HepG2 (cell line): ENCODE measurements around the gene HYAL1. TPM values are rescaled to one million over a fixed set of nuclear protein-coding genes. Genes with fewer than 3 reads are reported as not detected.

Experiments used
- ATAC-seq: fragments of 200-7000 bp; cut with Tn5 transposase; 3 replicates; pipeline ENCODE4 v1.9.1; 2020; ENCODE audit warnings: mild to moderate bottlenecking, moderate library complexity
- BruUV-seq: library from RNA; stranded (reverse); fragments of 400-500 nt; replicated peaks from 2 replicates; lab custom pipeline; 2021; lab: Mats Ljungman, UMichigan
- CTCF ChIA-PET: fragments of 300-600 bp; formaldehyde crosslinking; extraction: SDS; loops from one replicate; lab custom pipeline; 2021; ENCODE audit warnings: low total read pairs, inconsistent platforms, low intra/inter-chr PET ratio; lab: Yijun Ruan, JAX
- POLR2A ChIA-PET: fragments of 350-600 bp; sonication (Branson Sonifier 250); formaldehyde crosslinking; loops from one replicate; lab custom pipeline; 2020; ENCODE audit warnings: antibody characterized with exemption, inconsistent platforms; lab: Yijun Ruan, JAX
- DNase-seq: peaks from one replicate; pipeline ENCODE4 v3.0.0-alpha.2; 2015; ENCODE audit warnings: low spot score
- FAIRE-seq: peaks from 3 replicates; lab custom pipeline; 2011; peaks lifted over from hg19 to GRCh38; lab: Jason Lieb, UNC
- H2AFZ ChIP-seq: one replicate; pipeline ENCODE4 v1.6.1; 2011; ENCODE audit warnings: low read length, inconsistent platforms
- H3K27ac ChIP-seq: fragments of 300-600 bp; 3 replicates; pipeline ENCODE4 v1.8.0; 2011; ENCODE audit warnings: mixed run types, mild to moderate bottlenecking, mixed read lengths, low read length, inconsistent platforms; ENCODE audit not compliant: insufficient read depth; ENCODE audit errors: extremely low read length
- H3K27me3 ChIP-seq, 2 experiments: fragments of 200-600 bp in 1 of 2; 2 replicates in 1 of 2; 3 replicates in 1 of 2; pipeline versions ENCODE4 v1.6.0 to v1.8.0; 2011; ENCODE audit warnings: low read length in 2 of 2, mild to moderate bottlenecking in 2 of 2, moderate library complexity in 2 of 2, inconsistent platforms in 1 of 2; ENCODE audit not compliant: insufficient read depth in 2 of 2, control insufficient read depth in 1 of 2
- H3K36me3 ChIP-seq, 2 experiments: fragments of 200-600 bp in 1 of 2; replicated peaks in 1 of 2; 2 replicates in 1 of 2; 3 replicates in 1 of 2; pipeline versions ENCODE4 v1.5.1 to v1.8.0; 2011; ENCODE audit warnings: low read length in 2 of 2, inconsistent platforms in 1 of 2; ENCODE audit not compliant: insufficient read depth in 2 of 2, control insufficient read depth in 1 of 2
- H3K4me1 ChIP-seq: 2 replicates; pipeline ENCODE4 v1.5.1; 2012; ENCODE audit warnings: low read length, inconsistent platforms; ENCODE audit not compliant: insufficient read depth
- H3K4me2 ChIP-seq: 2 replicates; pipeline ENCODE4 v1.6.0; 2011; ENCODE audit warnings: low read depth, low read length, inconsistent platforms
- H3K4me3 ChIP-seq, 3 experiments: fragments of 200-600 bp in 1 of 3; sonication (generic), shearing (Covaris generic) in 1 of 3; replicated peaks in 1 of 3; 2 replicates each; pipeline ENCODE4 v1.5.1; 2011 to 2016; ENCODE audit warnings: low read length in 3 of 3, inconsistent platforms in 2 of 3, low read depth in 2 of 3, mild to moderate bottlenecking in 2 of 3, control low read depth in 1 of 3, mixed read lengths in 1 of 3; ENCODE audit not compliant: insufficient read depth in 1 of 3
- H3K79me2 ChIP-seq: one replicate; pipeline ENCODE4 v1.6.1; 2011; ENCODE audit warnings: low read length, inconsistent platforms; ENCODE audit not compliant: insufficient read depth
- H3K9ac ChIP-seq: 2 replicates; pipeline ENCODE4 v1.6.0; 2011; ENCODE audit warnings: mild to moderate bottlenecking, low read depth, low read length, inconsistent platforms; ENCODE audit not compliant: insufficient read depth
- H3K9me3 ChIP-seq: 2 replicates; pipeline ENCODE4 v1.5.1; 2012; ENCODE audit warnings: mild to moderate bottlenecking, low read length
- H4K20me1 ChIP-seq: 2 replicates; pipeline ENCODE4 v1.6.0; 2011; ENCODE audit warnings: inconsistent platforms, mild to moderate bottlenecking, low read length, moderate library complexity; ENCODE audit not compliant: insufficient read depth
- HDAC2 ChIP-seq: sonication (generic); formaldehyde crosslinking; IDR thresholded peaks from 2 replicates; pipeline ENCODE4 v1.4.0; 2020; ENCODE audit warnings: missing genetic modification reagents
- ZFX ChIP-seq: sonication (generic); formaldehyde crosslinking; IDR thresholded peaks from 2 replicates; pipeline ENCODE4 v1.4.0; 2020; ENCODE audit warnings: mild to moderate bottlenecking, low read depth, missing genetic modification reagents, moderate library complexity
- WGBS: methylation state at CpG from one replicate; pipeline ENCODE4 v1.1.6; 2017; ENCODE audit warnings: low lambda C conversion rate; 5-methylcytosine and 5-hydroxymethylcytosine counted together
- in situ Hi-C: cut with HindIII; loops from 2 replicates; pipeline ENCODE4 v1.10.0; 2017; ENCODE audit warnings: low pct_unique_long_range_greater_than_20kb; ENCODE audit not compliant: extremely low pct_ligation_motif_present
- intact Hi-C: fragments of 100-400 bp; cut with micrococcal nuclease; formaldehyde crosslinking; loops from one replicate; pipeline ENCODE4 v1.10.0; 2022; ENCODE audit not compliant: unreplicated experiment
- polyA plus RNA-seq, 8 experiments: library from polyadenylated mRNA; depleted of rRNA in 3 of 8; stranded (reverse) in 7 of 8; unstranded in 1 of 8; fragments of >200 nt; fragmentation: Illumina TruSeq in 4 of 8; extraction: Trizol in 4 of 8; gene quantifications; 2 replicates each; pipeline versions ENCODE4 v1.2.1 to v1.2.3, GENCODE V29; 2011 to 2016; ENCODE audit warnings: low read depth in 4 of 8, missing spikeins in 1 of 8, mixed read lengths in 1 of 8; ENCODE audit not compliant: insufficient read depth in 1 of 8
- total RNA-seq, 5 experiments: library from RNA; depleted of rRNA; stranded (reverse); fragments of >200 nt; fragmentation: Illumina TruSeq; extraction: Trizol; gene quantifications; 2 replicates each; pipeline ENCODE4 v1.2.3, GENCODE V29; 2016; ENCODE audit warnings: low read depth in 1 of 5
- TF ChIP-seq, protein P1 (sequence below): sonication (generic); formaldehyde crosslinking; IDR thresholded peaks from 2 replicates; pipeline ENCODE4 v1.5.1; 2020; ENCODE audit warnings: mild to moderate bottlenecking, missing genetic modification reagents, moderate library complexity

The HYAL1 gene
- total and polyA plus RNA-seq, 2 of the 13 experiments (the other 11 are each of a cell fraction or from before 2014, with no cell fraction given) = 76.5 to 193 TPM

DNA sequence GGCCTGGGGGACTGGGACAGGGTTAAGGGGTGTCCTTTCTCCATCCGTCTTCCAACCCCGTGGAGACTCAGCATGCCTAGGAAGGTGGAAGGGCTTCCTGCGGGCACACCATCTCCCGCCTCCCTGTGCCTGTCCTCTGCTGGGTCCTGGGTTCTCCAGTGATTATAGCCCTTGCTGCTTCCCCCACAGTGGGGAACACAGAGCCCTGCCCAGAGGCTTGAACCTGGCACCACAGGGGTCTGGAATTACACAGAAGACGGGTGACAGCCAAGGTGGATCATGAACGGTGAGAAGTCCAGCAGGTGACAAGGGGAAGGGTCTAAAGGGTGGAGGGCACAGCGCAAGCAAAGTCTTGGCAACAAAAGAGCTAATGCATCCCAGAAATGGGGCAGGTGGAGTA, 40.6 kb downstream of the HYAL1 start:
- Histone ChIP-seq H3K9me3 (no peaks in the 10 kb centered on the region), H3K4me3 (0 out of 6 replicates have a peak overlapping the region, but pooled peaks of 1 of the 3 experiments have one; percentile 11), H4K20me1 (no peaks in the 10 kb centered on the region), H2AFZ (no peak overlapping the region), H3K36me3 (peaks cover 3 to 8% of the 10 kb centered on the region in 2 experiments; a peak in 2 of 5 replicates), H3K79me2 (peaks cover 12% of the 10 kb centered on the region), H3K27me3 (no peaks in the 10 kb centered on the region), H3K4me1 (peaks cover 84% of the 10 kb centered on the region), H3K9ac (peak overlapping the region; percentile 79), H3K27ac (peak overlapping the region; percentile 96), H3K4me2 (peak overlapping the region; percentile 29; the same call in 1 of the 2 replicates)
- ChIA-PET POLR2A (interaction anchor here (0.7 to 8.0 kb wide), 13 partner anchors 8 to 67 kb away, joined by 3 to 155 read pairs (median 16); partner anchors contain the start of genes GNAI2, HYAL1, HYAL2 and HYAL3), CTCF (no interaction called here)
- ATAC-seq (no peak), DNase-seq (no peak), FAIRE-seq (no peak)
- no TSS peak for BruUV-seq
- 82% methylated on average over 7 of the region's 7 CpGs for WGBS
- intact Hi-C loops = loop anchor here (5.0 kb wide), 1 partner anchor 40 kb away; the partner anchor contains the start of gene HYAL1
- in situ Hi-C loops = loop anchor here (5.0 kb wide), 1 partner anchor 60 kb away; the partner anchor contains the start of gene HYAL2
- TF ChIP-seq, protein P1, sequence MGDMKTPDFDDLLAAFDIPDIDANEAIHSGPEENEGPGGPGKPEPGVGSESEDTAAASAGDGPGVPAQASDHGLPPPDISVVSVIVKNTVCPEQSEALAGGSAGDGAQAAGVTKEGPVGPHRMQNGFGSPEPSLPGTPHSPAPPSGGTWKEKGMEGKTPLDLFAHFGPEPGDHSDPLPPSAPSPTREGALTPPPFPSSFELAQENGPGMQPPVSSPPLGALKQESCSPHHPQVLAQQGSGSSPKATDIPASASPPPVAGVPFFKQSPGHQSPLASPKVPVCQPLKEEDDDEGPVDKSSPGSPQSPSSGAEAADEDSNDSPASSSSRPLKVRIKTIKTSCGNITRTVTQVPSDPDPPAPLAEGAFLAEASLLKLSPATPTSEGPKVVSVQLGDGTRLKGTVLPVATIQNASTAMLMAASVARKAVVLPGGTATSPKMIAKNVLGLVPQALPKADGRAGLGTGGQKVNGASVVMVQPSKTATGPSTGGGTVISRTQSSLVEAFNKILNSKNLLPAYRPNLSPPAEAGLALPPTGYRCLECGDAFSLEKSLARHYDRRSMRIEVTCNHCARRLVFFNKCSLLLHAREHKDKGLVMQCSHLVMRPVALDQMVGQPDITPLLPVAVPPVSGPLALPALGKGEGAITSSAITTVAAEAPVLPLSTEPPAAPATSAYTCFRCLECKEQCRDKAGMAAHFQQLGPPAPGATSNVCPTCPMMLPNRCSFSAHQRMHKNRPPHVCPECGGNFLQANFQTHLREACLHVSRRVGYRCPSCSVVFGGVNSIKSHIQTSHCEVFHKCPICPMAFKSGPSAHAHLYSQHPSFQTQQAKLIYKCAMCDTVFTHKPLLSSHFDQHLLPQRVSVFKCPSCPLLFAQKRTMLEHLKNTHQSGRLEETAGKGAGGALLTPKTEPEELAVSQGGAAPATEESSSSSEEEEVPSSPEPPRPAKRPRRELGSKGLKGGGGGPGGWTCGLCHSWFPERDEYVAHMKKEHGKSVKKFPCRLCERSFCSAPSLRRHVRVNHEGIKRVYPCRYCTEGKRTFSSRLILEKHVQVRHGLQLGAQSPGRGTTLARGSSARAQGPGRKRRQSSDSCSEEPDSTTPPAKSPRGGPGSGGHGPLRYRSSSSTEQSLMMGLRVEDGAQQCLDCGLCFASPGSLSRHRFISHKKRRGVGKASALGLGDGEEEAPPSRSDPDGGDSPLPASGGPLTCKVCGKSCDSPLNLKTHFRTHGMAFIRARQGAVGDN (CRISPR knock-in tag) = no peak
- TF ChIP-seq HDAC2 (CRISPR knock-in tag) (no peak), ZFX (CRISPR knock-in tag) (peak; percentile 7; the same call in 1 of the 2 replicates)
